SU-DHL-6 (cell line): ENCODE measurements around the gene TULP3.

ENCODE experiments used
- H2AFZ ChIP-seq: fragments of 200-600 bp; sonication (generic); 2 replicates; pipeline ENCODE4 v1.6.1; 2014; ENCODE audit warnings: low read depth, mild to moderate bottlenecking, moderate library complexity, mixed read lengths, antibody characterized with exemption, low read length; ENCODE audit not compliant: severe bottlenecking
- H3F3A ChIP-seq: fragments of 200-600 bp; shearing (Covaris generic); 2 replicates; pipeline ENCODE4 v1.6.0; 2016; ENCODE audit warnings: antibody characterized with exemption, mild to moderate bottlenecking; ENCODE audit not compliant: insufficient read depth
- H3K27ac ChIP-seq: fragments of 200-600 bp; sonication (generic); 2 replicates; pipeline ENCODE4 v1.5.1; 2016; ENCODE audit warnings: low read depth, mild to moderate bottlenecking, low read length, moderate library complexity, mixed read lengths
- H3K27me3 ChIP-seq: fragments of 200-600 bp; sonication (generic), shearing (Covaris generic); 2 replicates; pipeline ENCODE4 v1.6.0; 2014; ENCODE audit warnings: mild to moderate bottlenecking, low read length
- H3K36me3 ChIP-seq: fragments of 200-600 bp; sonication (generic); 2 replicates; pipeline ENCODE4 v1.6.1; 2014; ENCODE audit warnings: mild to moderate bottlenecking, low read length, mixed read lengths
- H3K4me2 ChIP-seq: fragments of 300-600, 200-600 bp; shearing (Covaris generic), sonication (generic); 2 replicates; pipeline ENCODE4 v1.6.0; 2014; ENCODE audit warnings: low read length, low read depth, mild to moderate bottlenecking; ENCODE audit not compliant: poor library complexity, severe bottlenecking
- H3K4me3 ChIP-seq: fragments of 200-600 bp; sonication (generic); 2 replicates; pipeline ENCODE4 v1.5.1; 2014; ENCODE audit warnings: antibody characterized with exemption, low read length, mild to moderate bottlenecking, mixed read lengths; ENCODE audit not compliant: insufficient read depth, poor library complexity, severe bottlenecking
- H3K79me2 ChIP-seq: fragments of 200-600 bp; sonication (generic); 2 replicates; pipeline ENCODE4 v1.6.1; 2014; ENCODE audit warnings: mild to moderate bottlenecking, low read length, moderate library complexity; ENCODE audit not compliant: insufficient read depth
- H3K9ac ChIP-seq: fragments of 200-600 bp; sonication (generic); 2 replicates; pipeline ENCODE4 v1.7.0; 2014; ENCODE audit warnings: mild to moderate bottlenecking, low read length
- H3K9me2 ChIP-seq: fragments of 200-600 bp; sonication (generic); replicated peaks from 2 replicates; pipeline ENCODE4 v1.6.1; 2014; ENCODE audit warnings: low read length; ENCODE audit not compliant: insufficient read depth
- H3K9me3 ChIP-seq: fragments of 200-600 bp; sonication (generic); 2 replicates; pipeline ENCODE4 v1.6.1; 2014; ENCODE audit warnings: low read length, mixed read lengths; ENCODE audit not compliant: insufficient read depth
- H4K20me1 ChIP-seq: fragments of 200-600 bp; sonication (generic); 2 replicates; pipeline ENCODE4 v1.6.1; 2014; ENCODE audit warnings: low read depth, mild to moderate bottlenecking, antibody characterized with exemption, low read length, moderate library complexity, mixed read lengths
- CTCF ChIP-seq: fragments of 200-600 bp; sonication (generic); IDR thresholded peaks from one replicate; pipeline ENCODE4 v1.5.1; 2017; ENCODE audit warnings: antibody characterized with exemption, mild to moderate bottlenecking, low read length, moderate library complexity; ENCODE audit not compliant: insufficient read depth, poor library complexity, severe bottlenecking
- EZH2phosphoT487 ChIP-seq: fragments of 200-600 bp; sonication (generic), shearing (Covaris generic); conservative IDR thresholded peaks from 2 replicates; pipeline ENCODE4 v1.6.1; 2018; ENCODE audit warnings: mild to moderate bottlenecking, antibody characterized with exemption, low read length, moderate library complexity, mixed read lengths

Gene TULP3

GRCh38 chr12:2933586-2933985, 42.9 kb downstream of the TULP3 start:
- Histone ChIP-seq H3K4me3 (no peak overlapping the region), H3K27me3 (no peaks in the 10 kb centered on the region), H3K27ac (no peak overlapping the region), H3K9ac (no peak overlapping the region), H3K4me2 (no peak overlapping the region), H3K79me2 (no peaks in the 10 kb centered on the region), H3K9me3 (no peaks in the 10 kb centered on the region), H3K36me3 (no peaks in the 10 kb centered on the region), H3K9me2 (no peaks in the 10 kb centered on the region), H3F3A (no peaks in the 10 kb centered on the region), H4K20me1 (no peaks in the 10 kb centered on the region), H2AFZ (no peak overlapping the region)
- TF ChIP-seq CTCF (no peak), EZH2phosphoT487 (no peak)

GRCh38 chr12:2934371-2934770, 43.7 kb downstream of the TULP3 start:
- no peaks in the 10 kb centered on the region for H3K27me3 ChIP-seq
- H3K36me3 ChIP-seq: no peaks in the 10 kb centered on the region
- no peak overlapping the region for H3K4me3 ChIP-seq
- H4K20me1 ChIP-seq: no peaks in the 10 kb centered on the region
- H3K4me2 ChIP-seq: no peak overlapping the region
- H2AFZ ChIP-seq: no peak overlapping the region
- no peak overlapping the region for H3K9ac ChIP-seq
- H3K27ac ChIP-seq: no peak overlapping the region
- H3K79me2 ChIP-seq: no peaks in the 10 kb centered on the region
- no peaks in the 10 kb centered on the region for H3K9me2 ChIP-seq
- TF ChIP-seq EZH2phosphoT487 (no peak), CTCF (no peak)
- no peaks in the 10 kb centered on the region for H3F3A ChIP-seq
- H3K9me3 ChIP-seq: no peaks in the 10 kb centered on the region

- Histone ChIP-seq H3K27ac (no peak overlapping the region), H3K4me3 (no peak overlapping the region), H3K9me2 (no peaks in the 10 kb centered on the region), H2AFZ (no peak overlapping the region), H4K20me1 (no peaks in the 10 kb centered on the region), H3K79me2 (no peaks in the 10 kb centered on the region), H3F3A (no peaks in the 10 kb centered on the region), H3K9me3 (no peaks in the 10 kb centered on the region), H3K9ac (no peak overlapping the region), H3K36me3 (no peaks in the 10 kb centered on the region), H3K27me3 (no peaks in the 10 kb centered on the region), H3K4me2 (no peak overlapping the region)
- no peak for TF ChIP-seq EZH2phosphoT487
- TF ChIP-seq CTCF: no peak
Observed at GRCh38 chr12:2936301-2936700, 45.6 kb downstream of the TULP3 start.

GRCh38 chr12:2937500-2937899, 46.8 kb downstream of the TULP3 start:
- H3K27me3 ChIP-seq: no peaks in the 10 kb centered on the region
- no peak overlapping the region for H2AFZ ChIP-seq
- no peaks in the 10 kb centered on the region for H3K79me2 ChIP-seq
- no peaks in the 10 kb centered on the region for H3K9me3 ChIP-seq
- H3K4me2 ChIP-seq: no peak overlapping the region
- H3F3A ChIP-seq: no peaks in the 10 kb centered on the region
- no peak overlapping the region for H3K4me3 ChIP-seq
- no peak overlapping the region for H3K27ac ChIP-seq
- H3K9me2 ChIP-seq: no peaks in the 10 kb centered on the region
- TF ChIP-seq CTCF (no peak), EZH2phosphoT487 (no peak)
- H3K9ac ChIP-seq: no peak overlapping the region
- no peaks in the 10 kb centered on the region for H4K20me1 ChIP-seq
- H3K36me3 ChIP-seq: no peaks in the 10 kb centered on the region
